Mesenteric fat pad (tissue), 1 donor: Measurements from ENCODE around the gene C15orf61. TPM values are rescaled to one million over a fixed set of nuclear protein-coding genes. Genes with fewer than 3 reads are reported as not detected.

Experiments used
- DNase-seq: peaks from one replicate; pipeline ENCODE4 v3.0.0-alpha.2; 2020; ENCODE audit warnings: low spot score
- total RNA-seq: library from RNA; stranded (reverse); fragmentation: NEBNext Ultra II Directional; extraction: Animal tissue kit (Norgen Biotek cat#: 25700); gene quantifications from one replicate; pipeline ENCODE4 v1.2.1, GENCODE V29; 2021
- donor health status: DM: yes; HTN: yes; CAD: no.

The C15orf61 gene
- total RNA-seq, 1 donor from 2014 or later: 6.4 TPM

DNA sequence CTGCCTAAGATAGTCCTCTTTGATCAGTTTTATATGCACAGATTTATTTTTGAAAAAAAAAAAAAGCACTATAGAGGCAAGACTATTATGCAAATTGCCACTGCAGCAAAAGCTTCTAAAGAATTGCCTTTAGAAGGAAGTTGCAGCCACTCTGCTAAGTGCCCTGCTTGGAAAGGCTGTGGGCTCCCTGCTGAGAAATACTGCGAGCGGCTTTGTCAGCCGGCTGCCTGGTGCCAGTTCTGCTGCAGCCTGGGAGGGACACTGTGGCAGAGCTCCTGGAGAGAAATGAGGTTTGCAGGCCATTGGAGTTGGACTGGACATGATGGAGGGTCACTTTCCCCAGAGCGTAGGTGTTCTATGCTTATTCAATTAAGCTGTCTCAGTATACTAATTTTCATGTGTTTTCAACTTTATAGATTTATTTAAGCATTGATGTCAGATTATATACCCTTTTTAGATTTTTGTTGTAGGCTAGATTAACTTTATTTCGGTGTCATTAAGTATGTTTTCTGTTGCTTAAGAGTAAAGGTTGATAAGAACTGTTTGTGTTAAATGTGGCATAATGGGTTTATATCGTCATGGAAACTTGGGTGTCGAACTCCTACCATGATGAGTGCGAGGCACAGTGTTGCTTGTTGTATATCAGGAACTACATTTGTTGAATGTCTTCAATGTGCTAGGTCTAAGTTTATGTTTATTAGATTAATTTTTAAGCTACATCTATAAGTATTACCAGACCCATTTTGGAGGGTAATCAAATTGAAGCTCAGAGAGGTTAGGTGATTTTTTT lies 28.1 kb downstream of the C15orf61 start:
- no peak for DNase-seq

DNA sequence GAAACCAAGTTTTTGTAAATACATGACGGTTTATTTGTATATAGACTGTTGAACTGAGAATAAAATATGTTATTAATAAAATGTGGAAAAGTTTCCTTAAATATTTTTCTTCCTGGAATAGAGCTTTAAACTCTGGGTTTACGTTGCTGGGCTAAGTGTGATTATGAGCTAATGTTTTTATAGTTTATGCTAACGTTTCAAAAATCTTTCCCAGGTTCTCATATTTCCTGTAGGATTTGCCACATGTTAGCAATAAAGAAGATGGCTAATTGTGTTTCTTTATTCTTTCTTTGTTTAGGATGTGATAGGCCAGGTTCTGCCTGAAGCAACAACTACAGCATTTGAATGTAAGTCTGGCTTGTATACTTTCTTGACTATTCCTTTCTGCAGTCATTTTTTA lies 28.8 kb downstream of the C15orf61 start:
- DNase-seq: no peak

- DNase-seq: no peak
Measured at GRCh38 chr15:67550522-67550921, 29.6 kb downstream of the C15orf61 start.

DNA sequence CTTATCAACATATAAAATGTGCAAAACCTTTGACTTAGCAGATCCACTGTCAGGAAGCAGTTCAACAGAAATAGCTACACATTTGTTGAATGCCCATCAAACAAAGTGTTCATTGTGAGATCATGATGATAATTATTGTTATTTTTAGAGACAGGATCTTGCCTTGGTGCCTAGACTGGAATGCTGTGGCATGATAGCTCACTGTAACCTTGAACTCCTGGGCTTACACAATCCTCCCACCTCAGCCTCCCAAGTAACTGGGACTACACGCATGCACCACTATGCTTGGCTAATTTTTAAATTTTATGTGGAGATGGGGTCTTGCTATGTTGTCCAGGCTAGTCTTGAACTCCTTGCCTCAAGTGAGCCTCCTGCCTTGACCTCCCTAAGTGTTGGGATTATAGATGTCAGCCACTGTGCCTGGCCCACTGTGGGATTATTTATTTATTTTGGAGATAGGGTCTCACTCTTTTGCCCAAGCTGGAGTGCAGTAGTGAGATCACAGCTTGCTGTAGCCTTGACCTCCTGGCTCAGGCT lies 30.3 kb downstream of the C15orf61 start:
- DNase-seq: no peak

DNA sequence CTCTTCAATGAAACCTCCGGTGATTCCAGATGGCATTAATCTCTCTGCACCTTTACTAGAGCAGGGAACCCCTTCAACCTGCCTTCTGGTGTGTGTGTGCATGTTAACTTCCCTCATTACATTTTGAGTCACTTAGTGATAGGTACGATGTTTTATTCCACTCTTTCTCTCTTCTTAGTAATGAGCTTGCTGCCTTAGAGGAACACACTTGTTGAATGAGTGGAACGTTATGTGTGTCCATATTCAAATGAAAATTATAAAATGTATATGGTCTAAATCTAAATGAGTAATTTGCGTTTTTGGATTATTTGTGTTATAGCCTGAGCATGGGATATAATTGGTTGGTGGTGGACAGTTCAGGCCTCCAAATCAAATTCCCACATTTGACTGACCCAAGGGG lies 33.6 kb downstream of the C15orf61 start:
- no peak for DNase-seq

DNA sequence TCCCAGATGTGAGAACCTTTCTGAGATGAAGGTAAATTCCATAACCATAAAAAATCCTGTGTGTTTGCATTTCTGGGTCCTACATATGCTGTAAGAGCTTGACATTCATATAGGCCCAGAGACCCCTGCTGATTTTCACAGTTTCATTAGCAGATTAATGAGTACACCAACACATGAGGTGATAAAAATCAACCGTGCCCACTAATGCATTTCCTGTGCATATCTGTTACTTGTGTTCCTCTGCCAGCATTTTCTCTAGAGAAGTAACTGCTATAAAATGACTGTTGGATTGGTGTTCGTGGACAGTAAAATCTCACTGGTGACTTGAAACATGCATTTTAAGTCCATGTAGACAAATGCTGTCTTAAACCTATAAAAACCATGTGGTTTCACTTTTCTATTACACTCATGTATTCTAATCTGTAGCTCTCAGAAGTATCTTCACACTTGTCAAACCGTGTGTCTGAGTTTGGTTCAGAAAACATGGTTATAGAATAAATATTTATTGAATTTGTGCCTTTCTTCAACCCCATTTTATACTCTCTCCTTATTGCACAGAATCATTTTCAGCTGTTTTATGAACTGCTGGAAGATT lies 36.1 kb downstream of the C15orf61 start:
- no peak for DNase-seq

DNA sequence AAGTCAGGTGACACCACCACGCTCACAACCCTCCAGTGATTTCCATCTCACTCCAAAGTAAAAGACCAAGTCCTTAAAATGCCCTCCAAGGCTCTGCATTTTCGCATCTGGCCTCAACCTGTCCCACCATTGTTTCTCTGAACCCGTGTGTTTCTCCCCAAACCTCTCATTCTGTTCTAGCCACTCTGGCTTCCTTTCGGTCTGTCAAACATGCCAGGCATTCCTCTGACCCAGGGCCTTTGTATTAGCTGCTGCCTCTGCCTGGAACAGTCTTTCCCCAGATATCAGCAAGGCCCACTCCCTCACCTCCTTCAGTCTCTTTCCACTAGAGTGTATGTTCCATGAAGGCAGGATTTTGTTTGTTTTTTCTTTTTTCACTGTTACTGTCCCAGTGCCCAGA lies 37.6 kb downstream of the C15orf61 start:
- no peak for DNase-seq

- no peak for DNase-seq
Measured at GRCh38 chr15:67559158-67559557, 38.2 kb downstream of the C15orf61 start.

DNA sequence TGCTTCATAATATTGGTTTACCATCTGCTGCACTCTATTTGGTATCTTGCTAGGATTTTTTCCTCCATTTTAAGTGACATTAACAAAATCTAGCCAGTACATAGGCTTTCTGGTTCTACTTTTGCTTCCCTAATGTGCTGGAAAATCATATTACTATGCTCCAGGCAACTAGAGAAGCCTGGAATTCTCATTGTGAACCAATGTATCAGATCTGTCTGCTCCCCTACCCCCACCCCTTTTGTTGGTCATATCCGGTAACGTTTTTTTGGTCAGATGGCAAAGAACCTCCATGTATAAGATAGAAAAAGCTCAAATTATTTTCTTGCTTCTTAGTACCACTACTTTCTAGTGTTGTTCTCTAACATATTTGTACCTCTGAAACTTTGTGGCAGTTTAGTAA lies 38.6 kb downstream of the C15orf61 start:
- DNase-seq: no peak

DNA sequence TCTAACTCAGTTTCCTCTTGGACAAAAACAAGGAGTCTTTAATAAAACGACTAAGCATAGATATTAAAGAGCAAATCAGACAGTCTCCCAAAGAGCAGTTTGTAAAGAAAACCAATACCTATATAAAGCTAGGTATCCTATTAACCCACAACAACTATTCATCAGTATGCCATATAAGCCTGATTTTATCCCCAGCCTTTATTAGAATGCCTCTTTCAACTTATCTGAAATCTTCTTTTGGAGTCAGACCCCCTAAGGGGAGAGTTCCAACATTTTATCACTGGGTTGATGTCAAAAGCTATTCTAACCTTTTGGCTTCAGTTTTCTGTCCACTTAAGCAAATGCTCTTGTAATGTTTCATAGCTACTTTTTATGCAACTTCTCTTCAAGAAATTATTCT lies 39.4 kb downstream of the C15orf61 start:
- no peak for DNase-seq

DNA sequence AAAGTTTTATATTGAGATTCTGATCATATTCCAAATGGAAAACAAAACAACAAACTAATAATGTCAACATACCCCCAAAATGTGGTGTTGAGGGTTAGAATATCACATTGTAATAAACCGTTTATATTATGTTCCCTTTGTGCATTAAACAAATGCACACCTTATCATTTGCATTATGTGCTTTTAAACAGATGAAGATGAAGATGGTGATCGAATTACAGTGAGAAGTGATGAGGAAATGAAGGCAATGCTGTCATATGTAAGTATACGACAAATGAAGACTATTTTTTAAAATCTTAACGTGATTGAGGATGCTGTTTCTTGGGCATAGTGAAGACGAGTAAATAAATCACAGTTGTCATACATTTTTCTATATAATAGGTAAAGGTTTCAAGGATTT lies 42.2 kb downstream of the C15orf61 start:
- no peak for DNase-seq

DNA sequence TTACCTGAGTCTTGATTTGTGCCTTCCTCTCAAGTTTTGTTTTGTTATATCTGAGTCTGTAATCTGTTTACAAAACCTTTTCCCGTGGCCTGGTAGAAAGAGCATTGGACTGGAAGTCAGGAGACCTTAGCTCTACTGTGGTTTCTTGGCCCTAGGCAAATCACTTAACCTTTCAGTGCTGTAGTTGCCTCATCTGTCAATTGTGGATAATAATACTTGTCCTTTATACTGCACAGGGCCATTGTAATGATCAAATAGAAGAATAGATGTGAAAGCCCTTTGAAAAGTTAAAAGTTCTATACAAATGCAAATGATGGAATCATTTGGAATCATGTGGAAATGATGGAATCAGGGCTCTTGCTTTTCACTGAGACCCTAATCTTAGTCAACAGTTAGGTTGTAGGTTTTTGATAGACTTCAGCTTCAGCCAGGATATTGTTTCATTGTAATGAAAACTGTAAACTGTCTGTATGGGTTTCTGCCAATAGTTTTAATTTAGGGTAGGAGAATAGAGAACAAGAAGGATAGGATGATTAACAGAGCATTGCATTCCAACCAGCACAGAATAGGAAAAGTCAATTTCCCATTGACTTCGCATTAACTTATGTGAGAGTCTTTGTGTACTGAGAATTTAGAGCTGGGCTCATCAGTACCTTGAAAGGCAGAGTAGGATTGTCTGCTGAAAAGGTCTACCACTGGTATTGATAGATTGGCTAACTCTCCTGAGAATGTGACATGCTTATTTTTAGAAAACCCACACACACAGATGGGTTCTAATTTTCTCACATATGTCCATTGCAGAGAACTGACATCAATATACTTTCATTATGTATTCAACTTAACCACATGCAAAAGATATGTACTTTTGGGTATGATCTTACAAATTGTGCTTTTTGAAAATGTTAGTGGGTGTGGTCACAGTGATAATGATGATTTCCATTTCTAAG lies 43.4 kb downstream of the C15orf61 start:
- no peak for DNase-seq

GRCh38 chr15:67564968-67565345 lies 44.0 kb downstream of the C15orf61 start:
- no peak for DNase-seq

DNA sequence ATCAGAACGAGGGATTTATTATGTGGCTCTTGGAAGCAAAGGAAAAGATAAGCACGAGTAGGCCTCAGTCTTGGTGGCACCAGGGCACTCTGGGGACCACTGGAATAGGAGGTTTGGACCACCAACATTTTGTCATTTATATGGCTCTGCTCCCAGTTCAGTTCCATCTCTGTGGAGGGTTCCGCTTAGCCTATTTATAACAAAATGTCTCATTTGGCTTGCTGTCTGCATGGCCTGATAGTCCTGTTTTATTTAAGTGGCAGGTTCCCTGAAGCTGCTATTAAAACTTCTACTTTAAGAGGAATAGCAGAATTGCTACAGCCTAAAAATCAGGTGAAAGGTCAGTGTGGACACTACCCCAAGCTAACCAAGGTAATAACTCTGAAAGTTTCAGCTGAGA lies 48.7 kb downstream of the C15orf61 start:
- no peak for DNase-seq

DNA sequence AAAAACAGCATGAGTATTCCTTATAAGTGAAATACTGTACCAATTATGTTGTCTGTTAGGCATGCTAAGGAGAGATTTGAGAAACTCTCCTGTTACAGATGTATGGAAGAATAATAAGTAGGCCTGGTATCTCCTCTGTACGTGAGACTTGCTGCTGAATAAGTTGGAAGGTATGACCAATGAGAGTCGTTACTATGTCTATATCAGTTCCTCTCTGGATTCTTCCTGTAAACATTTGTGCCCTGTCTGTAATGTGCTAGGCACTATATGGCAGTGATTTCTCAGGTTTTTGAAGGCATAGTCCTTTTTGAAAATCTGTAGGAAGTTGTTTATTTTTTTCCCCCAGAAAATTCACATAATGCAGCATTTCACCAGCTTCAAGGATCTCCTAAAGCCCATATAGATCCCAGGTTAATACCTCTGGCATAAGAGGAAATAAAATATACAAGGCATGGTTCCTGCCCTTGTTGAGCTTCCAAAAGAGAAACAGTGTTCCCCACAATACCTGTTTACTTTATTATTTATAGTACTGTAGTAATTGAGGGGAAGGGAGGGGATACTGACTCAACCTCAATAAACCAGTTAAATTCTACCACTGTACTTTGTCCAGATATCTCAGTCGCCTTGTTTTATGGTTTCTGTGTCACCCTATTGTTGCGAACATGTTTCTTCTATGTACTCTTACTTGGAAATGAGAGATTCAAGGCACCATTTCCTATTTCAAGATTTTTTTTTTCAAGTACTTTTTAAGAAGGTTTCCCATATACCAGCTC lies 50.1 kb downstream of the C15orf61 start:
- no peak for DNase-seq

GRCh38 chr15:67571648-67572415 lies 50.9 kb downstream of the C15orf61 start:
- DNase-seq: no peak

GRCh38 chr15:67573194-67573593 lies 52.3 kb downstream of the C15orf61 start:
- no peak for DNase-seq

- DNase-seq: no peak
Measured at GRCh38 chr15:67575039-67575502, 54.1 kb downstream of the C15orf61 start.

DNA sequence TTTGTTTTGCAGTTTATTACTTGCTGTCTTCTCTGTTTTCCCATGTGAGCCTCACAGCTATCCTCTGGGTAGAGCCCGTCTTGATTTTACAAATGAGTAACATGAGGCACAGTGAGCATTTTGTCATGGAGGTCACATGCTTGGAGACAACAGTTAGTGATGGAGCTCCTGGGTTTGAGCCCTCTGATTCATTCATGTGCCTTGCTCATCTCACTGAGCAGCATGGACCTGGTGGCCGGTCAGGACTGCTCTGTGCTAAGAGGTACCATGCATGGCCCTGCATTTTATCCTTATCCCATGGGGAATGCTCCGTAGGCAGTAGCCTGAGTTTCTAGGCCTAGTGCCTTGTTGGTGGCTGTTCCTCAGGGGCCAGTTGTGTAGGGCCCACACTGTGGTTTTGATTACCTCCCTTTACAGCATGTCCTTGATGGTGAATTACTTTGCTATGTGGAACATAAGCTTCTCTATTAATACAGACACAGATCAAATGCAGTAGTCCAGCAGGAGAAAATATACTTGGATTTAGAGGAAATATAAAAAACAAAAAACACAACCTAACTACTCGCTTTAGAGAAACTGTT lies 57.2 kb downstream of the C15orf61 start:
- DNase-seq: no peak

GRCh38 chr15:67579164-67579563 lies 58.2 kb downstream of the C15orf61 start:
- no peak for DNase-seq
